Choroid plexus epithelial cell (primary cell): ENCODE measurements around the gene USH2A.
A peak's percentile ranks its signal among the peaks of the same experiment; 100 is the strongest.
"Not testable (repeated sequence)": the region's sequence is repeated elsewhere in the genome, so short reads cannot be mapped to it uniquely, and the experiment has no call there.

Experiments
- DNase-seq: peaks from one replicate; pipeline ENCODE4 v3.0.0-alpha.2; 2010; ENCODE audit warnings: low read depth
- H3K4me3 ChIP-seq: 2 replicates; pipeline ENCODE4 v1.5.1; 2011; ENCODE audit warnings: low read depth, mild to moderate bottlenecking, control low read depth, low read length, moderate library complexity
- TF ChIP-seq, protein P1 (sequence below): conservative IDR thresholded peaks from 2 replicates; pipeline ENCODE4 v1.5.1; 2011; ENCODE audit warnings: low read depth, mild to moderate bottlenecking, control low read depth, inconsistent platforms, low read length, moderate library complexity

The USH2A gene

GRCh38 chr1:216366979-216367378 lies 56.3 kb downstream of the USH2A start:
- TF ChIP-seq, protein P1, sequence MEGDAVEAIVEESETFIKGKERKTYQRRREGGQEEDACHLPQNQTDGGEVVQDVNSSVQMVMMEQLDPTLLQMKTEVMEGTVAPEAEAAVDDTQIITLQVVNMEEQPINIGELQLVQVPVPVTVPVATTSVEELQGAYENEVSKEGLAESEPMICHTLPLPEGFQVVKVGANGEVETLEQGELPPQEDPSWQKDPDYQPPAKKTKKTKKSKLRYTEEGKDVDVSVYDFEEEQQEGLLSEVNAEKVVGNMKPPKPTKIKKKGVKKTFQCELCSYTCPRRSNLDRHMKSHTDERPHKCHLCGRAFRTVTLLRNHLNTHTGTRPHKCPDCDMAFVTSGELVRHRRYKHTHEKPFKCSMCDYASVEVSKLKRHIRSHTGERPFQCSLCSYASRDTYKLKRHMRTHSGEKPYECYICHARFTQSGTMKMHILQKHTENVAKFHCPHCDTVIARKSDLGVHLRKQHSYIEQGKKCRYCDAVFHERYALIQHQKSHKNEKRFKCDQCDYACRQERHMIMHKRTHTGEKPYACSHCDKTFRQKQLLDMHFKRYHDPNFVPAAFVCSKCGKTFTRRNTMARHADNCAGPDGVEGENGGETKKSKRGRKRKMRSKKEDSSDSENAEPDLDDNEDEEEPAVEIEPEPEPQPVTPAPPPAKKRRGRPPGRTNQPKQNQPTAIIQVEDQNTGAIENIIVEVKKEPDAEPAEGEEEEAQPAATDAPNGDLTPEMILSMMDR, result no peak
- DNase-seq, result no peak
- H3K4me3 ChIP-seq, result no peak overlapping the region

GRCh38 chr1:216356945-216357344 lies 66.3 kb downstream of the USH2A start:
- TF ChIP-seq, protein P1, result no peak
- no peak for DNase-seq
- no peak overlapping the region for H3K4me3 ChIP-seq

- TF ChIP-seq, protein P1, result no peak
- no peak for DNase-seq
- no peak overlapping the region for H3K4me3 ChIP-seq
Measured at GRCh38 chr1:216350186-216350585, 73.1 kb downstream of the USH2A start.

- DNase-seq, result peak; percentile 5
- TF ChIP-seq, protein P1, result no peak
- no peak overlapping the region for H3K4me3 ChIP-seq
Measured at GRCh38 chr1:216346526-216346925, 76.7 kb downstream of the USH2A start.

DNA sequence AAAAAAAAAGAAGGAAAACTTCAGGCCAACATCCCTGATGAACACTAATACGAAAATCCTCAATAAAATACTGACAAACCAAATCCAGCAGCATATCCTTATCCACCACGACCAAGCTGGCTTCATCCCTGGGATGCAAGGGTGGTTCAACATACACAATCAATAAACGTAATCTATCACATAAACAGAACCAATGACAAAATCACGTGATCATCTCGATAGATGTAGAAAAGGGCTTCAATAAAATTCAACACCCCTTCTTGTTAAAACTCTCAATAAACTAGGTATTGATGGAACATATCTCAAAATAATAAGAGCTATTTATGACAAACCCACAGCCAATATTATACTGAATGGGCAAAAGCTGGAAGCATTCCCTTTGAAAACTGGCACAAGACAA lies 82.7 kb downstream of the USH2A start:
- not testable (repeated sequence) for DNase-seq, H3K4me3 ChIP-seq

DNA sequence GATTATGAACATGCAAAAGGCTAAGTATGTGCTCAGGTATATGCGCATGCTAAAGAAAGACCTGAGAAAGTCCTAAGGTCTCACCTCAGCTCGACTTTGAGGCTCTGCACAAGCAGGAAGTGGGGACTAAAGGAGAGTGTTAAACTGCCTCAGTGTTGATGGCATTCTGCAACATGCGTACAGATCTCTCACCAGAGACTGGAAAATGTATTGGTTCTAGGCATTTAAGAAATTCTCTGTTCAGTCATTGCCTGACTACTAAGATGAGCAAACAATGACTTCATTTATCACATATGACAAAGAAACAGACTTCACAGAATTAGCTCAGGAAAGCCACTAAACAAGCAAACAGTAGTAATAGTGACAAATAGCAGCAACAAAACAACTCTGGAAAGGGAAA lies 90.8 kb downstream of the USH2A start:
- no peak for DNase-seq
- TF ChIP-seq, protein P1, result no peak
- no peak overlapping the region for H3K4me3 ChIP-seq

DNA sequence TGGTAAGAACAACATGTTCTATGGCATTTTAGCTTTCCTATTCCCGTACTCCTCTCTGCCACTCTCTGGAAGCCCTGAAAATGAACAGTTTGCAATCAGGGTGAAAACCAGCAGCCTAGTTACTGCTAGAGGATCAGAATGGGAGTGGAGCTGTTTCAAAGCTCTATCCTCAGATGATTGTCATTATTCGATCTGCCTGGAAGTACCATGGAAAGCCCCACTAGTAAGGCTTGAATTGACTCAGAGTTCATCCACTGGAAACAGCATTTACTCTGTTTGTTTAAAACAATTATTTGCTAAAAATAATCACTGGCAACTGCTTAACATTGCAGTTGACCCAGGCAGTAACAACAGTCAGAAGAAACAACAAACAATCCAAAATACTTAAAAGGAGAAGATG lies 91.2 kb downstream of the USH2A start:
- H3K4me3 ChIP-seq, result no peak overlapping the region
- TF ChIP-seq, protein P1, result no peak
- DNase-seq, result no peak

DNA sequence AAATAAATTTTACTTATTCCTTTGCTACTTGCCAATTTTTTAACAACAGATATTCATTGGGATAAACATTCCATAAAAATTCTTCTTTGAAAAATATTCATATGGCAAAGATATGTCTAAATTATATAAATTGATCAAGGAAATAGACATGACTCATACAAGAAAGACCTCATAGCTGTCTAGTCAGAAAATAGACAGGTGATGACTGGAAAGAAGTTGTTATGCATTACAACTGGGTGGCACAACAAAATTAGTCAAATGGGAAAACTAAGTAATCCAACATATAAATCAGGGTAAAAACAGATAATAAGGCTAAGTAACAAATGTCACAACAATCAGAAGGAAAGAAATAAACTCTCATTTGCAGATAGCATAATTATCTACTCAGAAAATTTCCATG lies 92.0 kb downstream of the USH2A start:
- no peak overlapping the region for H3K4me3 ChIP-seq
- DNase-seq, result no peak
- TF ChIP-seq, protein P1, result no peak
